22Rv1 (cell line): ENCODE results near the gene IL6ST.
"Not testable (repeated sequence)": the region's sequence is repeated elsewhere in the genome, so short reads cannot be mapped to it uniquely, and the experiment has no call there.

Source experiments
- CTCF ChIP-seq: fragments of 450-650 bp; IDR thresholded peaks from 2 replicates; pipeline ENCODE4 v1.5.1; 2017; ENCODE audit warnings: mild to moderate bottlenecking
- ZFX ChIP-seq: fragments of 450-650 bp; IDR thresholded peaks from 2 replicates; pipeline ENCODE4 v1.6.1; 2017; ENCODE audit warnings: antibody characterized with exemption, borderline replicate concordance

GRCh38 chr5:56029871-56030630, 35.3 kb upstream of the IL6ST start:
- TF ChIP-seq CTCF, ZFX: not testable (repeated sequence)
